Endothelial cell of umbilical vein (primary cell): ENCODE measurements around the gene TMEM131. TPM values are rescaled to one million over a fixed set of nuclear protein-coding genes. Genes with fewer than 3 reads are reported as not detected.

Experiments used
- BruUV-seq: library from RNA; stranded (reverse); fragments of 400-500 nt; replicated peaks from 2 replicates; lab custom pipeline; 2021; lab: Mats Ljungman, UMichigan
- CTCF ChIA-PET: fragments of 300-600, 350-600 bp; sonication (Branson Sonifier 250); formaldehyde crosslinking; loops from one replicate; lab custom pipeline; 2021; ENCODE audit warnings: antibody characterized with exemption, inconsistent platforms; lab: Charles Lee
- POLR2A ChIA-PET: fragments of 300-600, 350-600 bp; sonication (Branson Sonifier 250); formaldehyde crosslinking; loops from one replicate; lab custom pipeline; 2021; ENCODE audit warnings: antibody characterized with exemption, inconsistent platforms; lab: Charles Lee
- DNase-seq: peaks from one replicate; pipeline ENCODE4 v3.0.0-alpha.2; 2011; ENCODE audit warnings: low read depth, low spot score
- FAIRE-seq: peaks from 2 replicates; lab custom pipeline; 2011; peaks lifted over from hg19 to GRCh38; lab: Jason Lieb, UNC
- H2AFZ ChIP-seq: 2 replicates; pipeline ENCODE4 v1.6.0; 2012; ENCODE audit warnings: low read depth, low read length, control low read depth, inconsistent platforms
- H3K27ac ChIP-seq: 2 replicates; pipeline ENCODE4 v1.5.1; 2011; ENCODE audit warnings: low read depth, mild to moderate bottlenecking, control low read depth, low read length, moderate library complexity; ENCODE audit not compliant: insufficient read depth
- H3K27me3 ChIP-seq, 2 experiments: 2 replicates each; pipeline versions ENCODE4 v1.6.0 to v1.6.1; 2011; ENCODE audit warnings: low read length in 2 of 2, mixed read lengths in 1 of 2; ENCODE audit not compliant: control insufficient read depth in 2 of 2, insufficient read depth in 2 of 2
- H3K36me3 ChIP-seq, 2 experiments: 2 replicates in 1 of 2; 3 replicates in 1 of 2; pipeline ENCODE4 v1.5.1; 2011; ENCODE audit warnings: low read length in 2 of 2, mild to moderate bottlenecking in 1 of 2, moderate library complexity in 1 of 2; ENCODE audit not compliant: control insufficient read depth in 2 of 2, insufficient read depth in 2 of 2; ENCODE audit errors: extremely low read depth in 1 of 2
- H3K4me1 ChIP-seq: 3 replicates; pipeline ENCODE4 v1.5.1; 2011; ENCODE audit warnings: mild to moderate bottlenecking, low read length; ENCODE audit not compliant: control insufficient read depth, insufficient read depth; ENCODE audit errors: extremely low read depth
- H3K4me2 ChIP-seq: 2 replicates; pipeline ENCODE4 v1.6.1; 2011; ENCODE audit warnings: low read length, control low read depth, mixed read lengths; ENCODE audit not compliant: insufficient read depth
- H3K4me3 ChIP-seq, 3 experiments: fragments of 200-600 bp in 1 of 3; sonication (generic), shearing (Covaris generic) in 1 of 3; replicated peaks in 1 of 3; 2 replicates each; pipeline ENCODE4 v1.5.1; 2011 to 2016; ENCODE audit warnings: control low read depth in 3 of 3, low read length in 3 of 3, mild to moderate bottlenecking in 2 of 3, inconsistent platforms in 1 of 3, low read depth in 1 of 3, moderate library complexity in 1 of 3; ENCODE audit not compliant: insufficient read depth in 1 of 3
- H3K79me2 ChIP-seq: 2 replicates; pipeline ENCODE4 v1.6.0; 2012; ENCODE audit warnings: low read length, inconsistent platforms; ENCODE audit not compliant: control insufficient read depth, insufficient read depth
- H3K9ac ChIP-seq: replicated peaks from 2 replicates; pipeline ENCODE3; 2011; ENCODE audit warnings: low read length, control low read depth; ENCODE audit not compliant: insufficient read depth; ENCODE audit errors: extremely low read depth
- H3K9me1 ChIP-seq: replicated peaks from 3 replicates; pipeline ENCODE4 v1.6.0; 2011; ENCODE audit warnings: mild to moderate bottlenecking, low read length; ENCODE audit not compliant: control insufficient read depth, insufficient read depth; ENCODE audit errors: extremely low read depth
- H3K9me3 ChIP-seq: replicated peaks from 2 replicates; pipeline ENCODE4 v1.5.1; 2012; ENCODE audit warnings: low read length, inconsistent platforms; ENCODE audit not compliant: control insufficient read depth, insufficient read depth
- H4K20me1 ChIP-seq: replicated peaks from 2 replicates; pipeline ENCODE3; 2011; ENCODE audit warnings: mild to moderate bottlenecking, low read length; ENCODE audit not compliant: control insufficient read depth, insufficient read depth; ENCODE audit errors: extremely low read depth
- EZH2 ChIP-seq: IDR thresholded peaks from 2 replicates; pipeline ENCODE4 v1.6.1; 2012; ENCODE audit warnings: borderline replicate concordance, low read depth, mild to moderate bottlenecking, moderate library complexity, low read length, inconsistent platforms; ENCODE audit not compliant: severe bottlenecking
- FOS ChIP-seq: IDR thresholded peaks from 2 replicates; pipeline ENCODE4 v1.6.1; 2011; ENCODE audit warnings: mild to moderate bottlenecking, low read length, moderate library complexity, borderline replicate concordance; ENCODE audit not compliant: insufficient read depth
- GATA2 ChIP-seq: IDR thresholded peaks from 2 replicates; pipeline ENCODE4 v1.7.0; 2011; ENCODE audit warnings: low read depth, mild to moderate bottlenecking, moderate library complexity, mixed read lengths, low read length; ENCODE audit not compliant: insufficient read length, insufficient read depth
- JUN ChIP-seq: IDR thresholded peaks from 2 replicates; pipeline ENCODE4 v1.6.1; 2011; ENCODE audit warnings: borderline replicate concordance, low read depth; ENCODE audit not compliant: insufficient read length, insufficient read depth
- MYC ChIP-seq: IDR thresholded peaks from one replicate; pipeline ENCODE4 v1.6.1; 2011; ENCODE audit warnings: mild to moderate bottlenecking, low read depth, low read length
- POLR2A ChIP-seq: IDR thresholded peaks from 2 replicates; pipeline ENCODE4 v1.6.1; 2012; ENCODE audit warnings: low read depth, mild to moderate bottlenecking, control low read depth, low read length
- POLR2AphosphoS5 ChIP-seq: IDR thresholded peaks from 2 replicates; pipeline ENCODE4 v1.6.1; 2012; ENCODE audit warnings: low read depth, mild to moderate bottlenecking, control low read depth, low read length, moderate library complexity; ENCODE audit not compliant: insufficient read depth
- dilution Hi-C: fragments of 300-500 bp; cut with MboI; formaldehyde crosslinking; loops from one replicate; pipeline ENCODE4 v1.15.0; 2019; ENCODE audit warnings: low sequenced_read_pairs; ENCODE audit not compliant: extremely low pct_ligation_motif_present
- intact Hi-C: fragments of 100-400 bp; cut with micrococcal nuclease; formaldehyde crosslinking; loops from one replicate; pipeline ENCODE4 v1.10.0; 2022
- polyA plus RNA-seq, 4 experiments: library from polyadenylated mRNA; depleted of rRNA in 3 of 4; stranded (reverse) in 3 of 4; unstranded in 1 of 4; fragments of >200 nt; gene quantifications; 2 replicates each; pipeline versions ENCODE4 v1.2.1 to v1.2.3, GENCODE V29; 2011 to 2012; ENCODE audit warnings: missing spikeins in 1 of 4
- total RNA-seq: library from RNA; stranded (reverse); gene quantifications from 2 replicates; pipeline ENCODE4 v1.2.3, GENCODE V29; 2021
- TF ChIP-seq, protein P1 (sequence below): IDR thresholded peaks from 2 replicates; pipeline ENCODE4 v1.6.1; 2011; ENCODE audit not compliant: insufficient read depth, insufficient read length
- TF ChIP-seq, protein P2 (sequence below), 2 donors: IDR thresholded peaks; 1 replicate in 1 of 2; 2 replicates in 1 of 2; pipeline ENCODE4 v1.5.1; 2011; ENCODE audit warnings: low read length in 2 of 2, mild to moderate bottlenecking in 2 of 2, moderate library complexity in 2 of 2, control low read depth in 1 of 2, inconsistent platforms in 1 of 2, low read depth in 1 of 2; ENCODE audit not compliant: insufficient read depth in 1 of 2; ENCODE audit errors: extremely low read depth in 1 of 2

Gene TMEM131
- total and polyA plus RNA-seq, 2 donors (not counting 3 experiments of a cell fraction or from before 2014, with no cell fraction given) = 12.2 to 28.6 TPM

DNA sequence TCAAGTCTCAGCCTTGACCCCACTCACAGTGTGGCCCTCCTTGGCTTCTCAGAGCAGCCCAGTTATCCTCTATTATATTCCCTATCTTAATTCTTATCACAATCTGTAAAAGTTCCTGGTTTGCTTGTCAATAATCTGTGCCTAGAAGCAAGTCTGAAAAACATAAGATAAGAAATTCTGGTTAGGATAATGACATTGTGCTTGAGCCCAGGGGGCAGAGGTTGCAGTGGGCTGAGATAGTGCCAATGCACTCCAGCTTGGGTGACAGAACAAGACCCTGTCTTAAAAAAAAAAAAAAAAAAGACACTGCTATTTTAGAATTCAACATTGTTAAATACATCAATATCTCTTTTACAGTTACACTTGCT lies 63.9 kb downstream of the TMEM131 start:
- dilution Hi-C loops (no loop called here), intact Hi-C loops (no loop called here)
- no peak overlapping the region for H3K4me3 ChIP-seq
- DNase-seq (no peak), FAIRE-seq (no peak)
- H3K79me2 ChIP-seq = peaks cover 33% of the 10 kb centered on the region
- H3K36me3 ChIP-seq = no peaks in the 10 kb centered on the region
- CTCF ChIA-PET = interaction anchor here (0.9 kb wide), 1 partner anchor 22 kb away, joined by 3 read pairs; no protein-coding TSS in a partner anchor
- no peaks in the 10 kb centered on the region for H3K4me1 ChIP-seq
- H4K20me1 ChIP-seq = peaks cover 5% of the 10 kb centered on the region
- TF ChIP-seq EZH2 = no peak
- TF ChIP-seq JUN = no peak
- TF ChIP-seq, protein P1, sequence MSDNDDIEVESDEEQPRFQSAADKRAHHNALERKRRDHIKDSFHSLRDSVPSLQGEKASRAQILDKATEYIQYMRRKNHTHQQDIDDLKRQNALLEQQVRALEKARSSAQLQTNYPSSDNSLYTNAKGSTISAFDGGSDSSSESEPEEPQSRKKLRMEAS = no peak
- TF ChIP-seq GATA2 = no peak
- TF ChIP-seq MYC = no peak
- TF ChIP-seq, protein P2, sequence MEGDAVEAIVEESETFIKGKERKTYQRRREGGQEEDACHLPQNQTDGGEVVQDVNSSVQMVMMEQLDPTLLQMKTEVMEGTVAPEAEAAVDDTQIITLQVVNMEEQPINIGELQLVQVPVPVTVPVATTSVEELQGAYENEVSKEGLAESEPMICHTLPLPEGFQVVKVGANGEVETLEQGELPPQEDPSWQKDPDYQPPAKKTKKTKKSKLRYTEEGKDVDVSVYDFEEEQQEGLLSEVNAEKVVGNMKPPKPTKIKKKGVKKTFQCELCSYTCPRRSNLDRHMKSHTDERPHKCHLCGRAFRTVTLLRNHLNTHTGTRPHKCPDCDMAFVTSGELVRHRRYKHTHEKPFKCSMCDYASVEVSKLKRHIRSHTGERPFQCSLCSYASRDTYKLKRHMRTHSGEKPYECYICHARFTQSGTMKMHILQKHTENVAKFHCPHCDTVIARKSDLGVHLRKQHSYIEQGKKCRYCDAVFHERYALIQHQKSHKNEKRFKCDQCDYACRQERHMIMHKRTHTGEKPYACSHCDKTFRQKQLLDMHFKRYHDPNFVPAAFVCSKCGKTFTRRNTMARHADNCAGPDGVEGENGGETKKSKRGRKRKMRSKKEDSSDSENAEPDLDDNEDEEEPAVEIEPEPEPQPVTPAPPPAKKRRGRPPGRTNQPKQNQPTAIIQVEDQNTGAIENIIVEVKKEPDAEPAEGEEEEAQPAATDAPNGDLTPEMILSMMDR (IDR thresholded peaks at IDR 0.05; ENCODE audit: extremely low read depth in 1 of 2, insufficient read depth in 1 of 2, low read depth in 1 of 2, low read length in 2 of 2) = no peak
- TF ChIP-seq POLR2A = no peak
- TF ChIP-seq FOS = no peak
- TF ChIP-seq POLR2AphosphoS5 = no peak
- H3K27ac ChIP-seq = no peak overlapping the region
- no peak overlapping the region for H3K4me2 ChIP-seq
- POLR2A ChIA-PET = no interaction called here
- H3K9ac ChIP-seq = no peak overlapping the region
- H3K27me3 ChIP-seq = no peaks in the 10 kb centered on the region
- peaks cover 2% of the 10 kb centered on the region for H3K9me1 ChIP-seq
- H2AFZ ChIP-seq = no peak overlapping the region
- no peaks in the 10 kb centered on the region for H3K9me3 ChIP-seq
- BruUV-seq = no TSS peak
